B cell (primary cell): Measurements from ENCODE around the gene GRIK5. TPM values are rescaled to one million over a fixed set of nuclear protein-coding genes. Genes with fewer than 3 reads are reported as not detected.

Experiments
- ATAC-seq: fragments of 200-7000 bp; cut with Tn5 transposase; one replicate; pipeline ENCODE4 v1.10.0; 2021; ENCODE audit warnings: low read depth, mild to moderate bottlenecking, moderate number of reproducible peaks, moderate library complexity
- CTCF ChIA-PET: fragments of 350-600 bp; sonication (Branson Sonifier 250); formaldehyde crosslinking; loops from one replicate; lab custom pipeline; 2021; ENCODE audit warnings: antibody characterized with exemption, inconsistent platforms; lab: Charles Lee
- POLR2A ChIA-PET: fragments of 350-600 bp; sonication (Branson Sonifier 250); formaldehyde crosslinking; loops from one replicate; lab custom pipeline; 2021; ENCODE audit warnings: antibody characterized with exemption; lab: Charles Lee
- DNase-seq: peaks from one replicate; pipeline ENCODE4 v3.0.0; 2013
- H2AFZ ChIP-seq: 2 replicates; pipeline ENCODE4 v1.6.1; 2012; ENCODE audit warnings: mild to moderate bottlenecking, low read depth, low read length; ENCODE audit not compliant: insufficient read depth, poor library complexity, severe bottlenecking
- H3K27ac ChIP-seq, 2 donors: 1 replicate in 1 of 2; 2 replicates in 1 of 2; pipeline ENCODE4 v1.5.1; 2012 to 2013; ENCODE audit warnings: low read length in 2 of 2, mild to moderate bottlenecking in 2 of 2, moderate library complexity in 1 of 2
- H3K27me3 ChIP-seq, 4 experiments: fragments of 200-600 bp in 1 of 4; sonication (generic) in 1 of 4; replicated peaks in 1 of 4; 1 replicate in 2 of 4; 2 replicates in 2 of 4; pipeline versions ENCODE4 v1.6.1 to v1.7.0; 2013 to 2016; ENCODE audit warnings: low read length in 3 of 4, mild to moderate bottlenecking in 2 of 4, mixed read lengths in 1 of 4, moderate library complexity in 1 of 4; ENCODE audit not compliant: insufficient read depth in 4 of 4, control insufficient read depth in 3 of 4; ENCODE audit errors: control extremely low read depth in 1 of 4
- H3K36me3 ChIP-seq, 2 experiments: replicated peaks in 1 of 2; 1 replicate in 1 of 2; 2 replicates in 1 of 2; pipeline versions ENCODE4 v1.6.1 to v1.7.1; 2013; ENCODE audit warnings: low read length in 1 of 2; ENCODE audit not compliant: insufficient read depth in 2 of 2, control insufficient read depth in 1 of 2; ENCODE audit errors: control extremely low read depth in 1 of 2, extremely low read depth in 1 of 2
- H3K4me1 ChIP-seq, 2 donors: fragments of 200-600 bp in 1 of 2; sonication (generic) in 1 of 2; 1 replicate in 1 of 2; 2 replicates in 1 of 2; pipeline versions ENCODE4 v1.5.1 to v1.6.1; 2013 to 2017; ENCODE audit warnings: low read length in 2 of 2; ENCODE audit not compliant: control insufficient read depth in 2 of 2, insufficient read depth in 2 of 2
- H3K4me2 ChIP-seq: replicated peaks from 2 replicates; pipeline ENCODE3; 2012; ENCODE audit warnings: mild to moderate bottlenecking, low read depth, low read length; ENCODE audit not compliant: poor library complexity, severe bottlenecking
- H3K4me3 ChIP-seq, 5 experiments: fragments of 200-600 bp in 1 of 5; sonication (generic) in 1 of 5; 1 replicate in 3 of 5; 2 replicates in 2 of 5; pipeline versions ENCODE4 v1.5.1 to v1.7.0; 2011 to 2016; ENCODE audit warnings: low read length in 4 of 5, mild to moderate bottlenecking in 4 of 5, low read depth in 2 of 5, control low read depth in 1 of 5, moderate library complexity in 1 of 5; ENCODE audit not compliant: insufficient read depth in 1 of 5; ENCODE audit errors: control extremely low read depth in 1 of 5, extremely low read depth in 1 of 5
- H3K79me2 ChIP-seq: fragments of 200-600 bp; sonication (generic); one replicate; pipeline ENCODE4 v1.6.0; 2016; ENCODE audit warnings: low read length; ENCODE audit not compliant: control insufficient read depth, insufficient read depth
- H3K9ac ChIP-seq: fragments of 200-600 bp; sonication (generic); 2 replicates; pipeline ENCODE4 v1.6.1; 2017; ENCODE audit warnings: mild to moderate bottlenecking, low read length, moderate library complexity
- H3K9me3 ChIP-seq, 3 donors: one replicate each; pipeline versions ENCODE4 v1.6.1 to v1.7.1; 2013; ENCODE audit warnings: low read length in 2 of 3; ENCODE audit not compliant: control insufficient read depth in 2 of 3, insufficient read depth in 1 of 3; ENCODE audit errors: control extremely low read depth in 1 of 3
- H4K20me1 ChIP-seq: 2 replicates; pipeline ENCODE4 v1.6.0; 2012; ENCODE audit warnings: mild to moderate bottlenecking, low read length; ENCODE audit not compliant: insufficient read depth, control insufficient read depth, poor library complexity, severe bottlenecking
- H3K27ac Mint-ChIP-seq: one replicate; pipeline ENCODE4 v1.8.0; 2021; ENCODE audit warnings: mixed read lengths
- H3K27me3 Mint-ChIP-seq: one replicate; pipeline ENCODE4 v1.8.0; 2021; ENCODE audit warnings: mixed read lengths
- H3K4me1 Mint-ChIP-seq: one replicate; pipeline ENCODE4 v1.8.0; 2021; ENCODE audit warnings: mixed read lengths
- H3K4me3 Mint-ChIP-seq: one replicate; pipeline ENCODE4 v1.8.0; 2021; ENCODE audit warnings: mixed read lengths
- H3K9me3 Mint-ChIP-seq: one replicate; pipeline ENCODE4 v1.8.0; 2022; ENCODE audit warnings: mixed read lengths; ENCODE audit not compliant: insufficient read depth
- CTCF ChIP-seq: fragments of 200-600 bp; IDR thresholded peaks from one replicate; pipeline ENCODE4 v1.8.0; 2022; ENCODE audit warnings: antibody characterized with exemption, mild to moderate bottlenecking
- EZH2 ChIP-seq: IDR thresholded peaks from 2 replicates; pipeline ENCODE4 v1.6.1; 2012; ENCODE audit warnings: borderline replicate concordance, low read depth, mild to moderate bottlenecking, moderate library complexity, low read length; ENCODE audit not compliant: insufficient read depth, poor library complexity, severe bottlenecking
- WGBS: methylation state at CpG from one replicate; pipeline ENCODE4 v1.1.5; 2013; ENCODE audit warnings: missing lambda C conversion rate; ENCODE audit not compliant: insufficient coverage; 5-methylcytosine and 5-hydroxymethylcytosine counted together
- intact Hi-C: fragments of 100-400 bp; cut with micrococcal nuclease; formaldehyde crosslinking; loops from one replicate; pipeline ENCODE4 v1.10.0; 2022
- polyA plus RNA-seq: library from polyadenylated mRNA; depleted of rRNA; stranded (reverse); fragments of >200 nt; gene quantifications from 2 replicates; pipeline ENCODE4 v1.2.3, GENCODE V29; 2012
- total RNA-seq, 2 donors: library from RNA; stranded (reverse); fragments of 120-200 nt in 1 of 2; gene quantifications; 1 replicate in 1 of 2; 2 replicates in 1 of 2; pipeline versions ENCODE4 v1.2.3 to v1.2.4, GENCODE V29; 2013 to 2022

GRIK5 gene
- total and polyA plus RNA-seq, 2 donors (not counting 1 experiment from before 2014, with no cell fraction given) = 0.09 to 0.27 TPM

- Histone ChIP-seq H3K4me3 (no peak overlapping the region), H3K4me1 (no peaks in the 10 kb centered on the region), H3K79me2 (no peaks in the 10 kb centered on the region), H3K36me3 (no peaks in the 10 kb centered on the region), H4K20me1 (no peaks in the 10 kb centered on the region), H3K27ac (no peak overlapping the region), H3K9me3 (no peaks in the 10 kb centered on the region), H3K4me2 (no peak overlapping the region), H3K9ac (no peak overlapping the region), H3K27me3 (peaks cover 0 to 2% (median 0%) of the 10 kb centered on the region in 4 experiments), H2AFZ (no peak overlapping the region)
- intact Hi-C loops = no loop called here
- H3K4me1 Mint-ChIP-seq = no peaks in the 10 kb centered on the region
- CTCF ChIA-PET = no interaction called here
- no peak overlapping the region for H3K4me3 Mint-ChIP-seq
- TF ChIP-seq EZH2 = no peak
- no peak for TF ChIP-seq CTCF
- POLR2A ChIA-PET = no interaction called here
- H3K27ac Mint-ChIP-seq = no peak overlapping the region
- 87% methylated on average over 10 of the region's 10 CpGs for WGBS
- no peaks in the 10 kb centered on the region for H3K27me3 Mint-ChIP-seq
- no peak for ATAC-seq
- no peaks in the 10 kb centered on the region for H3K9me3 Mint-ChIP-seq
- DNase-seq = no peak
Measured at GRCh38 chr19:41987141-41987860, 82.7 kb downstream of the GRIK5 start.

GRCh38 chr19:41984961-41985360, 85.0 kb downstream of the GRIK5 start:
- Histone ChIP-seq H3K4me2 (no peak overlapping the region), H2AFZ (no peak overlapping the region), H3K4me1 (no peaks in the 10 kb centered on the region), H3K4me3 (no peak overlapping the region), H3K36me3 (no peaks in the 10 kb centered on the region), H4K20me1 (no peaks in the 10 kb centered on the region), H3K27me3 (no peaks in the 10 kb centered on the region), H3K9me3 (no peaks in the 10 kb centered on the region), H3K27ac (no peak overlapping the region), H3K79me2 (no peaks in the 10 kb centered on the region), H3K9ac (no peak overlapping the region)
- H3K9me3 Mint-ChIP-seq = no peaks in the 10 kb centered on the region
- ATAC-seq (no peak), DNase-seq (no peak)
- no peaks in the 10 kb centered on the region for H3K27me3 Mint-ChIP-seq
- no peak for TF ChIP-seq EZH2
- TF ChIP-seq CTCF = no peak
- CTCF ChIA-PET = no interaction called here
- no peak overlapping the region for H3K4me3 Mint-ChIP-seq
- no peak overlapping the region for H3K27ac Mint-ChIP-seq
- POLR2A ChIA-PET = no interaction called here
- WGBS = 97% methylated on average over 8 of the region's 17 CpGs
- intact Hi-C loops = no loop called here
- no peaks in the 10 kb centered on the region for H3K4me1 Mint-ChIP-seq
